ENCODE measurements around the gene UPK3B.
"Not testable (repeated sequence)": the region's sequence is repeated elsewhere in the genome, so short reads cannot be mapped to it uniquely, and the experiment has no call there.

The UPK3B gene

GRCh38 chr7:76509931-76510877, at the start of gene UPK3B:
Gene UPK3B, plus strand, starts transcription at chr7:76510552. Its CDS starts 101 bp downstream, at chr7:76510653.
- H3K9me3 Mint-ChIP-seq = no peaks in the 10 kb centered on the region
- no peaks in the 10 kb centered on the region for H3K36me3 Mint-ChIP-seq
- no peaks in the 10 kb centered on the region for H3K27me3 Mint-ChIP-seq
- no peak within 1 kb of the TSS for H3K4me3 Mint-ChIP-seq
- DNase-seq (ENCODE audit: low spot score in 2 of 2) = no peak
- no peak within 1 kb of the TSS for H3K27ac Mint-ChIP-seq
- H3K4me1 Mint-ChIP-seq = no peaks in the 10 kb centered on the region
- no peak for ATAC-seq (ENCODE audit: low read depth)

GRCh38 chr7:76460767-76461166, 49.6 kb upstream of the UPK3B start:
- H3K36me3 Mint-ChIP-seq; H3K27me3 Mint-ChIP-seq; H3K4me1 Mint-ChIP-seq; H3K27ac Mint-ChIP-seq; H3K4me3 Mint-ChIP-seq; ATAC-seq (ENCODE audit: low read depth); H3K9me3 Mint-ChIP-seq; DNase-seq (ENCODE audit: low spot score in 2 of 2): not testable (repeated sequence)

- not testable (repeated sequence) for H3K27me3 Mint-ChIP-seq, H3K4me1 Mint-ChIP-seq, H3K36me3 Mint-ChIP-seq, H3K27ac Mint-ChIP-seq, H3K9me3 Mint-ChIP-seq
- H3K4me3 Mint-ChIP-seq = peak within 1 kb of the TSS; percentile 82
- ATAC-seq (ENCODE audit: low read depth) (peak; percentile 94), DNase-seq (ENCODE audit: low spot score in 2 of 2) (peak; percentile 35 to 70)
Observed at GRCh38 chr7:76461464-76462101, 48.8 kb upstream of the UPK3B start, which contains the start of gene DTX2. Gene DTX2, plus strand, starts transcription at chr7:76461709. Its CDS starts 18,801 bp downstream, at chr7:76480510.

GRCh38 chr7:76462271-76462882, 48.0 kb upstream of the UPK3B start:
- H3K36me3 Mint-ChIP-seq; H3K27ac Mint-ChIP-seq; H3K9me3 Mint-ChIP-seq; H3K4me3 Mint-ChIP-seq; DNase-seq (ENCODE audit: low spot score in 2 of 2); H3K27me3 Mint-ChIP-seq; H3K4me1 Mint-ChIP-seq: not testable (repeated sequence)
- peak; percentile 48 for ATAC-seq (ENCODE audit: low read depth)

GRCh38 chr7:76464959-76465358, 45.4 kb upstream of the UPK3B start:
- not testable (repeated sequence) for H3K36me3 Mint-ChIP-seq; H3K9me3 Mint-ChIP-seq; H3K27me3 Mint-ChIP-seq; DNase-seq (ENCODE audit: low spot score in 2 of 2); ATAC-seq (ENCODE audit: low read depth); H3K4me1 Mint-ChIP-seq
- peak overlapping the region; percentile 37 for H3K4me3 Mint-ChIP-seq
- H3K27ac Mint-ChIP-seq = peak overlapping the region; percentile 62

- H3K4me1 Mint-ChIP-seq; DNase-seq (ENCODE audit: low spot score in 2 of 2); H3K27me3 Mint-ChIP-seq; H3K36me3 Mint-ChIP-seq; H3K27ac Mint-ChIP-seq; H3K4me3 Mint-ChIP-seq; ATAC-seq (ENCODE audit: low read depth); H3K9me3 Mint-ChIP-seq: not testable (repeated sequence)
Observed at GRCh38 chr7:76465950-76466349, 44.4 kb upstream of the UPK3B start.

DNA sequence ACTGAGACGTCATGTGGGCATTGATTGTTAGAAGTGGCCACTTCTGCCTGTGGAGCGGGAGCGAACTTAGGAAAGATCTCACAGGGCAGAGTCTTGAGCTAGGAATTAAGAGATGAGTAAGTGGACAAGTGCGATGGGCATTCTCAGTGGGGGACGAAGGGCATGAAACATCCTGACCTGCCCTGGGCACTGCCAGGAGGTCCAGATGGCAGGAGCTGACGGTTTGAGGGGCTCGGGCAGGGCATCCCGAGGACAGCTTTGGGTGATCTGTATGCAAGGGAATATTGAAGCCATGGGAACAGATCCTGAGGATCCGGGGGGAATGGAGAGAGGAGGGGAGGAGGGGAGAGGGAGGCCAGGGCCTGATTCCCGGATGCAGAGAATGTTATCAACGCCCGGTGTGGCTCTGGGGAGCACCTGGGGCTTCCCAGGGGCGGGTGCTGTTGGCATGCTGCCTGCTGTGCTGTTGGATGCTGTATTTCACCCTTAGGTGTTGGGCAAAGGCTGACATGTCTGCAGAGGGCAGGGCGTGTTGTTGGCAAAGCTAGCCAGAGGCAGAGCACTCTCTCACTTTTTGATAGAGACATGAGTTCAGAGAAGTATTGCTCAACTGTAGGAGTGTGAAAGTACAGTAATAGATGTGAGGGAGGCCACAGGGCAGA, 42.5 kb upstream of the UPK3B start:
- ATAC-seq (ENCODE audit: low read depth); H3K36me3 Mint-ChIP-seq: not testable (repeated sequence)

DNA sequence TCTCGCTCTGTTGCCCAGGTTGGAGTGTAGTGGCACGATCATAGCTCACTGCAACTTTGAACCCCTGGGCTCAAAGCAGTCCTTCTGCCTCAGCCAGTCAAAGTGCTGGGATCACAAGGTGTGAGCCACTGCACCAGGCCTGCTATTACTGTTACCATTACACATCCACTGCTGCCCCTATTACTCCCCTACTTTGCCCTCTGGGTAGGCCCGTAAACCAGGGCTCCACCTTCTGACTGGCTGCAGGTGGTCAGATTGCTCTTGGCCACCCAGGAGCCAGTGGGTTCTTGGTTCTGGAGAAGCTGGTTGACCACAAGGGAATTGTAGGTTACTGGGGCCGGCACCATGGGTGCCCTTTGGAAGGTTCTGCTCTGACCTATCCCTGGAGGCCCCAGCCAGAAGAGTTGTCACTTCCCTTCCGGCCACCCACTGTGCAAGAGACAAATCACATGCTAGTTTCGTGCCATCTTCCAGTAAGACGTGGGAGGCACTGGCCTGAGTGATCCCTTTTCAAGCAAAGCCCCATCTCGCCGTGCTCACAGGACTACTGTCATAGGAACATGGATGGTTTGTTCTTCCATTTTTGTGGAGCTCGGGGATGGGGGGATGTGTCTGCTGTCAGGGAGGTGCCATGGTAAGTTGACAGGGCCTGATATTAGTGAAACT, 38.7 kb upstream of the UPK3B start:
- not testable (repeated sequence) for H3K27ac Mint-ChIP-seq; DNase-seq (ENCODE audit: low spot score in 2 of 2); H3K4me3 Mint-ChIP-seq; H3K4me1 Mint-ChIP-seq; H3K36me3 Mint-ChIP-seq; H3K9me3 Mint-ChIP-seq; ATAC-seq (ENCODE audit: low read depth); H3K27me3 Mint-ChIP-seq

More for the DNA sequence above, 42.5 kb upstream of the UPK3B start:
- not testable (repeated sequence) for H3K27ac Mint-ChIP-seq; H3K4me1 Mint-ChIP-seq; H3K27me3 Mint-ChIP-seq; H3K9me3 Mint-ChIP-seq; H3K4me3 Mint-ChIP-seq; DNase-seq (ENCODE audit: low spot score in 2 of 2)

DNA sequence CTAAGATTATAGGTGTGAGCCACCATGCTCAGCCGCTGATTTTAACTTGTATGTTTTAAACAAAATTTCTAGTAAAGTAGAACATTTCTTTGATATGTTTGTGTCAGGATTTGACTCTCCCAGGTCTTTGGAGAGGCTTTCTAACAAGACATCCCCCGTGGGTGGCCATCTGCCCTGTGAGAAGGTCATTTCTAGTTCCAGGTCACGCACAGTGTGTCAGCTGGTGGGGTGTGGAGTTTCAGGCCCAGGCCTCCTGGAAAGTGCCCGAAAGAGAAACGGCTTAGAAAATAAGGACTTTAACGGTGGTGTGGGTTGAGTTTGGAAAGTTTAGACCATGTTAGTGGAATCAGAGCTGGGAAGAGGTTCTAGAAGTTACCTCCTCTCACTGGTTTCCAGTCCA, 37.3 kb upstream of the UPK3B start:
- H3K27ac Mint-ChIP-seq; H3K4me1 Mint-ChIP-seq; H3K27me3 Mint-ChIP-seq; H3K9me3 Mint-ChIP-seq; ATAC-seq (ENCODE audit: low read depth); DNase-seq (ENCODE audit: low spot score in 2 of 2); H3K4me3 Mint-ChIP-seq; H3K36me3 Mint-ChIP-seq: not testable (repeated sequence)

- H3K27me3 Mint-ChIP-seq; H3K9me3 Mint-ChIP-seq; ATAC-seq (ENCODE audit: low read depth); H3K4me3 Mint-ChIP-seq; H3K4me1 Mint-ChIP-seq; H3K27ac Mint-ChIP-seq; DNase-seq (ENCODE audit: low spot score in 2 of 2); H3K36me3 Mint-ChIP-seq: not testable (repeated sequence)
Observed at GRCh38 chr7:76476280-76476679, 34.1 kb upstream of the UPK3B start.

DNA sequence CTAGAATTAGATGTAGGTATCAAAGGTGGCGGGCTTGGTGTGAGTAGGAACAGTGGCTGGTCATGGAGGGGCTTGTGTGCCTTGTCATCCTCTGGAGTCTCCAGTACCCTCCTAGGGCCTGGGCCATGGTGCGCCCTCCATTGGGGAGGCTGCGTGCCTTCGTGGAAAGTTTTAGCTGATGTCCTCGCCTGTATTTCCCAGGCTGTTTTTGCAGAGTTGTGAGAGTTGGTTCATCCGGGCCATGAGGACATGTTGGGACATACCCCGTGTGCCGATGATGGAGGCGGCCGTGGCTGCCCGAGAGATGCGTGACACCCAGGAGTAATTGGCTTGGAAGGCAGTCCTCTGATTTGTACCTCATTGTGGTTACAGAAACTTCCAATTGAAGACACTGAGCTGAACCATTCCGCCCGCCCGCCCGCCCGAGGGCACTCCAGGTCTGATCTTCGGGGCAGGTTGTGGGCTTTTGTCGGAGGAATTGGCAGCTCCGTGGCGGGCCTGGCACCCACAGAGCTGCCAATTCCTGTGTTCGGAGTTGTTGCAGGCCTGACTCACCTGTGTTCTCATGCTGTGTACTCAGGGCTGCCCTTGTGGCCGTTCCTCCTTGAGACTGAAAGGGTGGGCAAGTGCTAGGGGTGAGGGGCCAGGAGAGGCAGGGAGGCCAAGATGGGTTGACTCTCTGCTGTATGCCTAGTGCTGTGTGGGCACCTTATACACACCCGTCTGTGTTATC, 33.4 kb upstream of the UPK3B start:
- H3K9me3 Mint-ChIP-seq; H3K36me3 Mint-ChIP-seq; H3K4me1 Mint-ChIP-seq; DNase-seq (ENCODE audit: low spot score in 2 of 2); H3K27me3 Mint-ChIP-seq; ATAC-seq (ENCODE audit: low read depth); H3K27ac Mint-ChIP-seq; H3K4me3 Mint-ChIP-seq: not testable (repeated sequence)

DNA sequence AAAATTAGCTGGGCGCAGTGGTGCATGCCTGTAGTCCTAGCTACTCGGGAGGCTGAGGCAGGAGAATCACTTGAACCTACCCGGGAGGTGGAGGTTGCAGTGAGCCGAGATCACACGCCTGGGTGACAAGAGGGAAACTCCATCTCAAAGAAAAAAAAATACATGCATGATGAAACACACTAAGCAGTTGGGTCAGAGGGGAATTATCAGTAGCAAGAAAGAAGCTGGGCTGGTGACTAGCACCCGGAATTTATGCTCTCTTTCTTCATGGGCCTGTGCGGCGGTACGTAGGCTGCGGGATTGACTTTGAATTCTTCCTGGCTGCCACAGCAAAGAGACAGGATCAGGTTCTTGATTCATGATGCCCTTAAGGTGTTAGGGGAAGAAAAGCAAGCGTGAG, 30.7 kb upstream of the UPK3B start:
- H3K4me1 Mint-ChIP-seq; H3K27me3 Mint-ChIP-seq; H3K27ac Mint-ChIP-seq; H3K4me3 Mint-ChIP-seq; DNase-seq (ENCODE audit: low spot score in 2 of 2); H3K9me3 Mint-ChIP-seq; ATAC-seq (ENCODE audit: low read depth): not testable (repeated sequence)
- peaks cover 11% of the 10 kb centered on the region for H3K36me3 Mint-ChIP-seq

Measured in memory B cell (primary cell).